ES-I3 (cell line): ENCODE measurements around the gene HACE1.

ENCODE experiments used
- H3K36me3 ChIP-seq: 2 replicates; pipeline ENCODE4 v1.6.1; 2013; ENCODE audit warnings: mild to moderate bottlenecking, low read length, control low read depth, moderate library complexity; ENCODE audit not compliant: insufficient read depth
- H3K4me1 ChIP-seq: 2 replicates; pipeline ENCODE4 v1.6.1; 2013; ENCODE audit warnings: mild to moderate bottlenecking, control low read depth, low read length; ENCODE audit not compliant: insufficient read depth
- H3K9ac ChIP-seq: 2 replicates; pipeline ENCODE4 v1.6.1; 2013; ENCODE audit warnings: low read depth, mild to moderate bottlenecking, low read length, moderate library complexity
- H3K9me3 ChIP-seq: 2 replicates; pipeline ENCODE4 v1.6.1; 2013; ENCODE audit warnings: mild to moderate bottlenecking, low read length, moderate library complexity; ENCODE audit not compliant: control insufficient read depth, insufficient read depth

HACE1 gene

DNA sequence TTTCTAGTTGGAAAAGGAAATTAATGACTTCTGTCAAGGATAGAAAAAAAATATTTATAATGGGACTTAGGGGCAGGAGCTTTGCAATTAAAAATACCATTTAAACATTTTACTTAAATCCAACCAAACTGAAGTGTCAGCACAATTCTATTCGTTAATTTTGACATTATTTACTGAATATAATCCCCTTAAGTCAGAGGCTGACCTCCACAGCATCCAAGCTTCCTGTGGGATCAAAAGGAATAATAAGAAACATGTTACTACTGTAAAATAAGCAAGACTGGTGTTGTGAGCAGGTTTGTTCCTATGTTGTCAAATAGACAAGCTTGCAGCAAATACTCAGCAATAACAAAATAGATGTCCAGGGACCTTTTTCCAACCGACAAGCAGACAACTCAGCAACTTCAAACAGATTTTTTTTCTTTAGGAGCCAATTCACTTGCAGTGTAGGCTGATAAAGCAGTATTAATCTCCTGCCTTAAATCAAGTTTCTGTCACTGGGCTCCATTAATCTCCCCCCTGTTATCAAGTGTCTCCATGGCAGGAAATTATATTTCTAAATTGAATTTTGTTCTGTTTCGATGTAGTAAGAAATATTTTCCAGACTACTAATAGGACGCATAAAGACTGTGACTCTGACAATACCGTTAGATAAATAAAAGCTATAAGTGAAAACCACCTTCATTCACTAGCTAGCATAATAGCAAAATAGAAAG lies 157.4 kb downstream of the HACE1 start:
- no peaks in the 10 kb centered on the region for H3K36me3 ChIP-seq
- H3K9ac ChIP-seq: no peak overlapping the region
- H3K9me3 ChIP-seq: no peaks in the 10 kb centered on the region
- H3K4me1 ChIP-seq: no peaks in the 10 kb centered on the region; the same call in none of the 2 replicates

DNA sequence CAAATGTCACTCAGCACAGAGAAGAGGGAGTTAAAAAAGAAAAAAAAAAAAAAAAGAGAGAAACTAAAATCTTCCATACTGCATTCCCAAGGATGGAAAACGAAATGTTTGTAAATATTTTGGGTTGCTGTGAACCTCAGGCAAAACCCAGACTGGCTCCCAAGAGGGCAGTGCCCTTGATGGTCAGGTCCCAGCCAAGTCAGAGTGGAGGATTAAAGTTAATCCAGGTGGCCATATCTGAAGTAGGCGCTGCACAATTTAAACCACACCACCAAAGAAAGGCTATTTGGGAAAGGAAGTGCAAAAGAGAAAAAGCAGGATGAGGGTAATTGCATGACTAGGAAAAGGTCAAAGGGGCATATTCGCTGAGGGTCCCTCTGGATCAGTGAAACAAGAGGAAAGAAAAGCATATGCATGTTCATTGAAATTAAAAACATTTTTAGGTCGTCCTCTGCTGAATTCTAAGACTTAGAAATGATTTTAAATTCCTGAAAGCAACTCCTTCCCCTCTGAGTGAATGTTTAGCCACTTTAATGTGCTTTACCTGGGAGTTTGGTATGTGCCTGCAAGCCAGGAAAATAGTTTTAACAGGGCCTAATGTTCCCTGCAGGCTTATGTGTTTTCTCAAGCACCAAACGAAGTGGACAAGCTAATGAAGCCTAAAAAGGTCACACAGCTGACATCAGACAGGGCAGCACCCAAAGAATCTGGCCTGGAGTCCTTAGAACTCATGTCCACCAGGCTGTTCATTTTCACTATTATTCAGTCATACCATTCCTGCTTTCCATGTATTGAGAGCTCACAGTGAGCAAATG lies 159.1 kb downstream of the HACE1 start:
- H3K9me3 ChIP-seq: no peaks in the 10 kb centered on the region
- H3K9ac ChIP-seq: no peak overlapping the region
- H3K4me1 ChIP-seq: no peaks in the 10 kb centered on the region; the same call in none of the 2 replicates
- no peaks in the 10 kb centered on the region for H3K36me3 ChIP-seq

DNA sequence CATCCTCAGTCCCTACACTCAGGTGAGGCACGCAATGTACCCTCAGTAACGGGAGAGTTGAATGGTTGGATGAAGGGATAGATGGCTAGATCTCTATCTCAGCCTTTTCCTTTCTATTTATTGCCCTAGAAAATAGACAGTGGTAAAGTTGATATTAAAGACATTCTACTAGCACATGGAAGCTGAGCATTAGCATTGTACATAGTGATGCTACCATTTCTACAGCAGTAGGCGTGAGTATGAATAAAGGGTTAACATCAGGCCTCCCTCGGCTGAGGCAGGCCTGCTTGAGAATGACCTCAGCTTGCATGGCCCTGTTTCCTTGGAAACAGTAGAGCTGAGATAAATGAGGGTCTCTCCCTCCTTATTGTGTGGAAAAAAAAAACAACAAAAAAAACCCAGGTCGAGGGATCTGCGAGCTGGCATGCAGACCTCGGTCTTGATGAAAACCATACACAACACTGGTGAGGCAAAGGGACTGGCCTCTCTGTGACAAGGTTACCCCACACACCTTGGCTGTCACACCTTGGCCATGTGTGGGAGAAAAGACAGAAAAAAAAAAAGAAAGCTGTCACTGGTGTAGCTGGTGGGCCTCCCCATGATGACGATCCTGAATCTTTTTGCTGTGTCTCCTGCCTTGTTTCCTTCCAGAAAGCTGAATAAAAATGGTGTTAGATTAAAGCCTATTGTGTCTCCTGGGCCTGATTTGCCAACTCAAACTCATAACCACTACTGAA lies 160.0 kb downstream of the HACE1 start:
- Histone ChIP-seq H3K4me1 (no peaks in the 10 kb centered on the region; the same call in none of the 2 replicates), H3K9me3 (no peaks in the 10 kb centered on the region), H3K9ac (no peak overlapping the region), H3K36me3 (no peaks in the 10 kb centered on the region)

DNA sequence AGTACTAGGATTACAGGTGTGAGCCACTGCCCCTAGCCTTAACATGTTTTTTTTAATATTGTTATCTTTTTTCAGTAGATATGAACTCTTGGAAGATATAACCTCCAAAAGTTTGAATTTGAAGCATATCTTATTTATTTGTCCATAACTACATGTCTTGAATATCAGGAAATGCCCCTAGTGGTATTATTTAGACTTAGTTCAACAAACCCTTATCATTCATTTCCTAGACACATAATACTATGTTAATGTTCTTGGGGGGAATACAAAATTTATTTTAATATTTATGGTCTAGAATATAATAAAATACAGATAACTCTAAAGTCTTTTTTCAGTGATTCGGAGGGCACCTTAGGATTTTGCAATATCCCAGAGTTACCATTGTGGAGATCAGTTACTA lies 160.7 kb downstream of the HACE1 start:
- no peaks in the 10 kb centered on the region for H3K36me3 ChIP-seq
- no peaks in the 10 kb centered on the region; the same call in none of the 2 replicates for H3K4me1 ChIP-seq
- H3K9me3 ChIP-seq: no peaks in the 10 kb centered on the region
- H3K9ac ChIP-seq: no peak overlapping the region

DNA sequence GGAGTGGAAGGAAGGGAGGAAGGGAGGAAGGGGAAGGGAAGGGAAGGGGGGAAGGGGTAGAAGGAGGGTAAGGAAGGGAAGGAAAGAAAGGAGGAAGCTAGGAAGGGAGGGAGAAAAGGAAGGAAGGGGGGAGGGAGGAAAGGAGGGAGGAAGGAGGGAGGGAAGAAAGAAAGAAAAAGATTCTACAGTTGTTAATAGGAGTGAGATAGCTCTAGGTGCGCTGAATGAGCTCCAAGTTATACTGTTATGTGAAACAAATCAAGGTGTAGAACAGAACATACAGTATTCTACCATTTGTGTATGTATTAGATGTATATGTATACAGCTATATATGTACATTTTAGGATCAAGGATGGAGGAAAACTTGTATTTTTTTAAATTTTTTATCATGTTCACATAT lies 167.7 kb downstream of the HACE1 start:
- Histone ChIP-seq H3K9me3 (no peaks in the 10 kb centered on the region), H3K9ac (no peak overlapping the region), H3K4me1 (peaks cover 6% of the 10 kb centered on the region), H3K36me3 (no peaks in the 10 kb centered on the region)

DNA sequence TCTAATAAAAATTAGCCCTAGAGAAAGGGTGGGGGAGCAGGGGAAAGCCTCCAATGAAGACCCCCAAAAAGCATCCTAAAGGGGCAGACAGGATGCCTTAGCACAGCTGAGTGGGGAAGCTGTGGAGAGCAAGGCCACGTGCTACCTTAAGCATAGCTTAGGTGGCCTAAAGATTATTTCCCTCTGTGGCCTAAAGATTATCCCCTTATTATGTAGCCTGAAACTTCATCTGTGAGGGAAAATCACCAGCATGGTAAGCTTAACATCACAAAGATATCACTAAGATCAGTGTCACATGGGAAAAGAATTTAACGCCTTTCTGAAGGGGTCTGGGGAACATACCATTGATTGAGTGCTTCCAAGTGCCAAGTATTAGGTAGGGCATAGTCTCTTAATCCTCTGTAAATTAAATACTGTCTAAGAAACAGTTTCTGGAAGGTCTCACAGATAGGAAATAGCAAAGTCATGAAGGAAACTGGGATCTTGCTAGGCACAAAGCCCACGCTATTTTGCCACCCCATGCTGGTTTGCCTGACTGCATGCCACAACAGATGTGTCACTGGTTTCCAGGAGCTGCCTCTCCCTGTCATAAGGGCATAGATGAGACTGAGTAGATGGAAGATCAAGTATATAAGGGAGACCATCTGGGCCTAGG lies 170.0 kb downstream of the HACE1 start:
- no peaks in the 10 kb centered on the region for H3K36me3 ChIP-seq
- no peak overlapping the region for H3K9ac ChIP-seq

DNA sequence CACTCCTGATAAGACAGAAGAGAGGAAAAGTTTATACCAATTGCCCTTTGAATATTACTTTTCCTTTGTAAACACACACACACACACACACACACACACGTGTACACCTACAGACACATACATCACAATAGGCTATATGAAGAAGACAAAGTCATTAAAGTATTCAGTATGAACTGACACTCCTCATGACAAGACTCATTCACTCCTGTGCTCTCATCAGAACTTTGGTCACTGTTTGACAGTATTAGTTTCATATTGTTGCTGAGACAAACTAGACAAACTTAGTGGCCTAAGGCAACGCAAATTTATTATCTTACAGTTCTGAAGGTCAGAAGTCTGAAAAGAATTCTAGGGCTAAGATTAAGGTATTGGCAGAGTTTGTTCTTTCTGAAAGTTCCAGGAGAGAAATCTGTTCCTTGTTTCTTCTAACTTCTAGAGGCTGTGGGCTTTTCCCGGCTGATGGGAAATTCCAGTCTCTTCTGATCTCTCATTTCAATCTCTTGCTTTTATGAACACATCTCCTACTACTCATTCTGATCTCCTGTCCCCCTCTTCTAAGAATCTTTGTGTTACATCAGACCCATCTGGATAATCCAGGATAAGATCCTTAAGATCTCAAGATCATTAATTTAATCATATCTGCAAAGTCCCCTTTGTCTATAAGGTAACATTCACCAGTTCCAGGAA lies 171.3 kb downstream of the HACE1 start:
- Histone ChIP-seq H3K4me1 (peaks cover 6% of the 10 kb centered on the region), H3K9ac (no peak overlapping the region), H3K9me3 (no peaks in the 10 kb centered on the region), H3K36me3 (no peaks in the 10 kb centered on the region)

More for the DNA sequence above, 170.0 kb downstream of the HACE1 start:
- Histone ChIP-seq H3K9me3 (no peaks in the 10 kb centered on the region), H3K4me1 (peaks cover 6% of the 10 kb centered on the region)

DNA sequence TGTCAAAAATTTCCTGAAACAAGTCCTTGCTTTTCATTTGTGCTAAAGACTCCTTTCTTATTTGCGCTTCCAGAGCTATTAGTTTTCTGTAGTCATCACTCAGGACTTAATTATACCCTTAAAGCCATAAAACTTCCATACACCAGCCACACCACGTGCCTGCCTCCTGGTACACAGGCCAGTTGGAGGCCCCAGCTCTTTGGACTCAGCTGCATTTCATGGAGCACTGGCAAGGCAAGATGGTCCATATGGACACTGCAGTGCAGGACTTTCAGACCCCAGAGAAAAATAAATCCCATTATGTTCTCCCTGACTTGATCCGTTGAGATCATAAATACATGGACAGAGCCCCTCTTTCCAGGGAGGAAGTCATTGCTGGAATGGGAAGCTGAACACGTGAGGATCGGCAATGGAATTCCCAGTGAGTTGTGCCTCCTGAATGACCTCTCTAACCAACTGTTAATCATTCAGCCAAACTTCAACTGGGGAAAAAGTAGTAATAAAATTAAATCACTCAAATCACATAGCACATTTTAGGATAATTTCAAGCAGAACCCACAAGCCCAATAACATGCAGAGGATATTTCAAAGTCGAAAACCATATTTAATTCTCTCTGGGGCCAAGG lies 173.1 kb downstream of the HACE1 start:
- Histone ChIP-seq H3K9me3 (no peaks in the 10 kb centered on the region), H3K36me3 (no peaks in the 10 kb centered on the region)

DNA sequence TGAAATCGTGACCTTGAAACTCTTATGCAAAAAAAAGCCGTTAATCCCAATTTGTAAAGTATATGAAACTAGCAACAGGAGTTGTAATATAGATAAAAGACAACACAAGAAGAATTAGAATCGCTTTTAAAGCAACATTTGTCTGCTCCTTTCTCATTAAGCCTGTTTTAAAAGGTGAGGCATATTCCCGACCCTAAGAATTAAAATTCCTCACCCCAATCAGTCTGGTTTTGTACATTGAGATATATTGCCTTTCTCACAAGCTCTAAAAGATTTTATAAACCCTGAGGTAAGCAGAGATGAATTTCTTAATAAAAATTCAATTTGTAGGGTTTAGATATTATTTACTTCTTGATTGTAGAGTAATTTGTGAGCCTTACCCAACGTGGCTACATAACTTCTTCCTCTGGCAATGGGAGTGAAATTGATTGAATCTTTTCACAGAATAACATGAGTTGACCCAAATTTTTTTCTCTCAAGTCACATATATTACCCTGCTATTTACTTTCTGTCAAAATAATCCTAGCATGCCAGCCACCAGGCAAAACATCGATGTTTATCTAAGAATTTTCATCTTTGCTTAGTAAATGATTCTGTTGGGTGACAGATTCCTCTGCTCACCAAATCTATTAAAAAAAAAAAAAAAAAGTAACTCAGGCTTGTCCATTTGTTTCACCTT lies 173.7 kb downstream of the HACE1 start:
- Histone ChIP-seq H3K9me3 (no peaks in the 10 kb centered on the region), H3K36me3 (no peaks in the 10 kb centered on the region), H3K4me1 (peaks cover 6% of the 10 kb centered on the region), H3K9ac (no peak overlapping the region)

More for the DNA sequence above, 173.1 kb downstream of the HACE1 start:
- peaks cover 6% of the 10 kb centered on the region for H3K4me1 ChIP-seq
- H3K9ac ChIP-seq: no peak overlapping the region

DNA sequence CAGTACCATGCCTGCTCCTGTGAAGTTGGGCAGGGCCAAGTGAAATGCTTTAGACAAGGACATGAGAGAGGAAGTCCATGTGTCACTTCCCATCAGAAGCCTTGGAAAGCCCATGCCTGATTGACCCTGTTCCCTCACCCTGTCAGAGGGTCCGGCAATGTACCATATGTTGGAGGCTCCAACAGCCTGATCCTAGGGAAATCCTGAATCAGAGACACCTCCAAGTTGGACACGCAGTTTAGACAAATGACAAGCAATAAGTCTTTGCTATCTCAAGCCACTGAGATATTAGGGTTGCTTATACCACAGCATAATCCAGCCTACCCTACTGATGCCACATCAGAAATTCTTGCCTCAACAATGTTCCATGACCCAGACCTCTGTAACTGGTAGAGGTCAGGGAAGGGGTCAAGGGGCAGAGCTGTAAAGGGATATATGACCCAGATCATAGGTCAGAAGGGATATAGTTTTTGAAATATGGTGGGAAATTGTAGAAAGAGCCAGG lies 174.8 kb downstream of the HACE1 start:
- H3K4me1 ChIP-seq: peaks cover 6% of the 10 kb centered on the region
- H3K36me3 ChIP-seq: no peaks in the 10 kb centered on the region
- no peak overlapping the region for H3K9ac ChIP-seq
- no peaks in the 10 kb centered on the region for H3K9me3 ChIP-seq

DNA sequence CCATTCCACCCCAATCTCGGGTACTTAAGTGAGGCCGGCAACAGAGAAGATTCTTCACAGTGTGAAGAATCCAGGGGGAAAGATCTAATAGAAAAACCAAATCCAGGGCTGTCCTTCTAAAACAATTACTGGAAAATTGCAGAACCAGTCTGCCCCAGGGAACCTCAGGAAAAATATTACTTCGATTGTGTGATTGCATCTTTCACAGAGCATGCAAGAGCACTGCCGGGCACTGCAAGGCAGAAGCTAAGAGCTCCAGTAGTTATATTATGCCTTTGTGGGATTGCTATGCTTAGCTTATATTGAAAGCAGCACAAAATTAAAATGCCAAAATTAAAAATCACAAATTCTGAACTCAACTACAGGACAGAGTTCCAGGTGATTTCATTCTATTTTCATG lies 175.9 kb downstream of the HACE1 start:
- H3K9me3 ChIP-seq: no peaks in the 10 kb centered on the region; the same call in 1 of the 2 replicates
- no peak overlapping the region for H3K9ac ChIP-seq
- H3K36me3 ChIP-seq: no peaks in the 10 kb centered on the region
- H3K4me1 ChIP-seq: no peaks in the 10 kb centered on the region

DNA sequence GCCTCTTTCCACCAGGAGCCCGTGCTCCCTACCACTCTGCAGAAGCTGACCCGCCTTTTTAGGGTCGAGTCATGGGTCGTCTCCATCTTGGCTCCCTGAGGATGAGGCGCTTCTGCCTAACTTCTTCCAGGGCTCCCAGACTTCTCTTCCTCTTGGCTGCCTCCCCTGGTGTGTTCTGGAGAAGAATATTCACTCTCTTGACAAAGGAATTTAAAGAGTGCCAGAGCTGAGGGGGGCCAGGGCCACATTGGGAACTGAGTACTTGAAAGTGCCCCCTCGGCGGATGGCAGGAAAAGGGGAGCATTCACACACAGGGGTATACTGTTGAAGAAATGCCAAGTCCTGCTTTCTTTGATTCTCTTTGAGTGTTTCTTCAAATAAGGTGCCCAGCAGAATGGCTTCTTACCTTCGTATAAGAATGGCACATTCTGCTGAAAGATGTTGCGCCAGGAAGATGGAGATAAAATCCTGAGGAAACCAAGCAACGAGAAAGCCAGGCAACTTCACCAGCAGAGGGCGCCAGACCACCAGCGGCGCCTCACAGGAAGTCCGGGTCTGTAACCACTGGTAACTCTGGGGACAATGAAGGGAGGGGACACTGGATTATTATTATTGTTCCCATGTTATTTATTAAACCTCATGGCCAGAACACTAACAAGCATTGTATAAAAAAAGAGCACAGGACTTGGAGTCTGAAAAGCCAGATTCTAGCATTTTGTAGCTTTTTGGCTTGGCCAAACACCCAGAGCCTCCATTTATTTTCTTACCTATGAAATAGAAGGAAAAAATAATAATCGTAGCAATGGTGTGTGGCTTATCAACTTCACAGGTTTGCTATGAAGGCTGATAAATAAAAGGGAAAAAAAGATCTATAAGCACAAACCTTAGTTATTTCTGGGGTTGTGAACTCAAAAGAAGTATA lies 176.7 kb downstream of the HACE1 start:
- Histone ChIP-seq H3K4me1 (no peaks in the 10 kb centered on the region), H3K36me3 (no peaks in the 10 kb centered on the region), H3K9me3 (no peaks in the 10 kb centered on the region; the same call in 1 of the 2 replicates), H3K9ac (no peak overlapping the region)
